Measurements from ENCODE around the gene METRN. TPM values are rescaled to one million over a fixed set of nuclear protein-coding genes. Genes with fewer than 3 reads are reported as not detected.

The METRN gene
- total RNA-seq (10 to 100 TPM; 13.1 to 14.4 TPM), polyA plus RNA-seq (10 to 100 TPM; 22.1 to 40.9 (median 35.8) TPM), total RNA-seq (2.5 to 15.7 (median 9.8) reads per million in 6 experiments)

DNA sequence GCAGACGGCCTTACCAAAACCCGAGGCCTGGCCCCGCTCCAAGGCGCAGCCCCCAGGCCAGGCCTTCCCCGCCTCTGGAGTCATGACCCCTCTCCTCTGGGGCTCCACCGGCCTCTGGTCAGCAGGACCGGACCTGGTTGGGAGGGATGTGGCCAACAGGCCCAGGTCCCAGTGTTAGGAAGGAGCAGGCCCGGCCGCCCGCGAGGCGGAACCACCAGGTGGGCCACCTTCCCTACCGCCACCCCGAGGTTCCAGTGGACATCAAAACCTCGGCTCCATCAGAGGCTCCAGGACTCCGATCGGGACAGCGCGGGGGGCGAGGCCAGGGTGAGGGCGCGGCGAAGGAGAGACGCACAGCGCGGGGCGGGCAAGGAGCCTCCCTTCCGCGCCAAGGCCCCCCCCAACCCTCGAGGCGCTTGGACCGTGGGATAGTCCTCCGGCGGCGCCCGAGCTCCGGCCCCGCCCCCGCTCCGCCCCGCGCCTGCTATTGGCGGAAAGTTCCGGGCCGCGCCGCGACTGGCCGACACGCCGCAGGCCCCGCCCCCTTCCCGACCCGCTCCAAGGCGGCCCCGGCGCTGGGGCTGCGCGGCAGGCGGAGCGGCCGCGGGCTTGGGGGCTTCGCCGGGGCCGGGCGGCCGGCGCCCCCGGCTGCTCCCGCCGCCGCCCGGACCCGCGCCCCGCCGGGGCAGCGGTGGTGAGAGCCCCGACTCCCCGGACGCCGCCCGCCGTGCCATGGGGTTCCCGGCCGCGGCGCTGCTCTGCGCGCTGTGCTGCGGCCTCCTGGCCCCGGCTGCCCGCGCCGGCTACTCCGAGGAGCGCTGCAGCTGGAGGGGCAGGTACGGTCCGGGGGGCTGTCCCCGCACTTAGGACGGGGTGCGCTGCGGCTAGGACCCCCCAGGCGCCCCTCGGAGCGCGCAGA is at the start of gene METRN:
TSS of gene METRN (plus strand) at position 561 of the 919 bp plus-strand sequence. CDS start at position 733, 172 bp downstream.
- POLR2A ChIA-PET = interaction anchor here (1.1 to 21.0 kb wide), 7 partner anchors 14 to 74 kb away, joined by 3 to 411 read pairs (median 6); partner anchors contain the start of genes CCDC78, CHTF18, CIAO3 and HAGHL
- Mint-ChIP-seq H3K27me3 (peaks cover 0 to 14% (median 0%) of the 10 kb centered on the region in 5 donors), H3K4me3 (peak within 1 kb of the TSS; percentile 19 to 83 (median 64)), H3K9me3 (no peaks in the 10 kb centered on the region), H3K27ac (peak within 1 kb of the TSS in 2 of 10 donors; percentile 20 to 52), H3K36me3 (no peaks in the 10 kb centered on the region), H3K4me1 (peaks cover 13 to 35% (median 26%) of the 10 kb centered on the region in 4 donors)
- ATAC-seq (peak; percentile 85 to 89), DNase-seq (peak; percentile 79 to 95 (median 85))

DNA sequence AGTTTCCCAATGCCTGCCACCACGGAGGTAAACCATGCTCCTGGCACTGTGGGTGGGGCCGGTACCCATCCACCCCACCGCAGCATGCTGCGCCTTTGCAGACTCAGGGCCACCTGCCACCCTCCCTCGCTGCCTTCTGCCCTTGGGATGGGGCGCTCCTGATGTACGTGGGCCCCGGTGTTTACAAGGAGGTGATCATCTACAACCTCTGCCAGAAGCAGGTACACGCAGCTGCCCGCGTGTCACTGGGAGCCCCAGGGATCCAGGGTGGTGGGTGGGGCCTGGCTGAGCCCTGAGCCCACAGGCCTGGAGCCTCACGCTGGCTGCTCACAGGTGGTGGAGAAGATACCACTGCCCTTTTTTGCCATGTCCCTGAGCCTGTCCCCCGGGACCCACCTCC is 48.3 kb upstream of the METRN start:
- H3K36me3 Mint-ChIP-seq = peaks cover 0 to 5% (median 0%) of the 10 kb centered on the region in 3 donors
- ATAC-seq (no peak), DNase-seq (no peak)
- H3K9me3 Mint-ChIP-seq = no peaks in the 10 kb centered on the region
- peaks cover 0 to 16% (median 11%) of the 10 kb centered on the region in 4 donors for H3K4me1 Mint-ChIP-seq
- H3K27ac Mint-ChIP-seq = peak overlapping the region in 1 of 10 donors; percentile 58
- no peak overlapping the region for H3K4me3 Mint-ChIP-seq
- H3K27me3 Mint-ChIP-seq = no peaks in the 10 kb centered on the region
- POLR2A ChIA-PET = interaction anchor here (0.8 to 7.9 kb wide), 4 partner anchors 14 to 29 kb away, joined by 4 to 95 read pairs (median 9); partner anchors contain the start of genes JMJD8, STUB1, WDR24 and WDR90

DNA sequence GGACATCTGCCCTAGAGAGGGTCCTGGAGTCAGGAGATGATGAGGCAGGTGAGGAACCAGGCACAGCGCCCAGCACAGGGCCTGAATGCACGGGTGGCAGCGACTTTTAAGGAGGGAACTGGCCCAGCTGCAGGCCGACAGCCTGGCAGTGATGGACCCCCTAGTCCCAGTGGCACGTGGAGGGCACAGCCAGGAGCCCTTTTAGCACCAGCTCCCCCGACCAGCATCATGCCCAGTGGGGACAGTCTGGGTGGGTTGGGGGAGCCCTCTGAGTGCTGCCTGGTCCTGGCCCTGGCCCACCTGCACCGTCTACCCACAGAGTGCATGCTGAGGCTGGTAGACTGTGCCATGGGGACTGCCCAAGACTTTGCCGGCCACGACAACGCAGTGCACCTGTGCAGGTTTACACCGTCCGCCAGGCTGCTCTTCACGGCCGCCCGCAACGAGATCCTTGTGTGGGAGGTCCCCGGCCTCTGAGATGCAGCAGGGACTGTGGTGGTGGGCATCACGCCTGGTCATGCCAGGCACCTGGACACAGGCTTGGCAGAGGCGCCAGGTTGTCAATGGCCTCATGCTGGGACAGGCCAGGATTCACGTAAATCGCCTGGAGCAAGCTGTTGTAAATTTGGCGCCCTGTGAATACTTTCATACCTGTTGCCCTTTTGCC is 47.7 kb upstream of the METRN start:
- ATAC-seq = no peak
- H3K9me3 Mint-ChIP-seq = no peaks in the 10 kb centered on the region
- H3K27me3 Mint-ChIP-seq = no peaks in the 10 kb centered on the region
- peaks cover 0 to 16% (median 11%) of the 10 kb centered on the region in 4 donors for H3K4me1 Mint-ChIP-seq
- peak overlapping the region; percentile 65 to 87 (median 80) for H3K4me3 Mint-ChIP-seq
- H3K27ac Mint-ChIP-seq = peak overlapping the region in 9 of 10 donors; percentile 79 to 96 (median 87)
- POLR2A ChIA-PET = interaction anchor here (0.6 to 7.9 kb wide), 11 partner anchors 10 to 53 kb away, joined by 3 to 95 read pairs (median 4); partner anchors contain the start of genes JMJD8, METTL26, STUB1 and WDR24
- peaks cover 0 to 9% (median 0%) of the 10 kb centered on the region in 3 donors for H3K36me3 Mint-ChIP-seq
- DNase-seq = no peak

DNA sequence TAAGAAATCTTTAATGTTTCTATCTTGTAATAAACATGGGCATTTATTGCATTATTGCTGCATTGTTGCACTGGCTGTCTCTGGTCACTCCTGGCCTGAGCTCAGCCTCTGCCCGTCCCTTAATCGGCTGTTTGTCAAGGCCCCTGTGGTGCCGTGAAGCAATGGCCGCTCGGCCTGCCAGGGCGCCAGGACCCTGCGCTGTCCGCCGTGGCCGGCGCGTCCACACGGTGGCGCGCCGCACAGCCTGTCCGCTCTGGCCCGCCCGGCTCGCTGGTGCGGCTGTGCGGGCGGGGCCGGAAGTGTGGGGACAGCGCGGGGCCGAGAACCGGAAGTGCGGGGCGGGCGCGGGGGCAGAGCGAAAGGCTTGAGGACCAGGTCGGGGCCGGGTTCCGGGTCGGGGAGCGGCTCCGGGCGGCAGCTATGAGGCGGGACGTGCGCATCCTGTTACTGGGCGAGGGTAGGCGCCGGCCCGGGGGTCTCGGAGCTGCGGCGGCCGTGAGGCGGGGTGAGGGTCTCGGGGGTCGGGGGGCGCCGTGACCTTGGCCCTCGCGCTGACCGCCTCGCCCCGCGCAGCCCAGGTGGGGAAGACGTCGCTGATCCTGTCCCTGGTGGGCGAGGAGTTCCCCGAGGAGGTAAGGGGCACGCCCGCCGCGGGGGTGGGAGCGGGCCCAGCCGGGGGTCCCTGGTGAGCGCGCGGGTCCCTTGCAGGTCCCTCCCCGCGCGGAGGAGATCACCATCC is 47.0 kb upstream of the METRN start, which contains the start of gene RHOT2:
TSS of gene RHOT2 (plus strand) at position 353 of the 739 bp plus-strand sequence. CDS start at position 421, 68 bp downstream.
- DNase-seq = peak; percentile 79 to 92 (median 86)
- POLR2A ChIA-PET = interaction anchor here (0.6 to 7.9 kb wide), 11 partner anchors 11 to 71 kb away, joined by 3 to 95 read pairs (median 4); partner anchors contain the start of genes JMJD8, METTL26, STUB1 and WDR24
- Mint-ChIP-seq H3K27me3 (no peaks in the 10 kb centered on the region), H3K9me3 (no peaks in the 10 kb centered on the region), H3K4me3 (peak within 1 kb of the TSS; percentile 65 to 87 (median 80)), H3K4me1 (peaks cover 0 to 17% (median 11%) of the 10 kb centered on the region in 4 donors), H3K27ac (peak within 1 kb of the TSS in 9 of 10 donors; percentile 79 to 96 (median 87)), H3K36me3 (peaks cover 0 to 13% (median 0%) of the 10 kb centered on the region in 3 donors)
- ATAC-seq = peak; percentile 88 to 94

DNA sequence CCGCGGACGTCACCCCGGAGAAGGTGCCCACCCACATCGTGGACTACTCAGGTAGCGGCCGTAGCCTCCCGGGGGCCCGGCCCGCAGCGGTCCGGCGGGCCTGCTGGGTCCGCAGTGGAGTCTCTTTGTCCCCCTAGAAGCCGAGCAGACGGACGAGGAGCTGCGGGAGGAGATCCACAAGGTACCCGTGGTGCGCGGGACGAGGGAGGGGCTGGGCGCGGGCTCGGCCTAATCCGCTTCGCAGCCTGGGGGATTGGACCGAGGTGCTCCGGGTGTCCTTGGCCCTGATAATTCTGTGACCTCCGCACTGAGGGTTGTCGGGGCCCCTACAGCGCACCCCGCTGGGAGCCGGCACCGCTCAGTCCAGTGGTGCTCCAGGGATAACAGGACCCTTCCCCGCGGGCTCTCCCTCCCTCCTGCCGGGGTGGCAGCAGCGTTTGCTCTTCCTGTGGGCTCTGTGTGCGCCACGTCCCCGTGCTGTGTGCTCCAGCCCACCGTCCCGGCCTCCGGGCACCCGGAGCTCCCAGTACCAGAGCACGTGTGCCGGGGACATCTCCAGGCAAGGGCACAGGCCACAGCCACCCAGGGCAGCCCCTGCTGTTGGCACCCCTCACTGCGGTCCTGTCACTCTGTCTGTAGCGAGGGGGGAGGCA is 46.3 kb upstream of the METRN start:
- Mint-ChIP-seq H3K4me1 (peaks cover 0 to 19% (median 10%) of the 10 kb centered on the region in 4 donors), H3K27ac (peak overlapping the region in 6 of 10 donors; percentile 68 to 80 (median 70)), H3K9me3 (no peaks in the 10 kb centered on the region), H3K36me3 (peaks cover 0 to 18% (median 0%) of the 10 kb centered on the region in 3 donors), H3K27me3 (no peaks in the 10 kb centered on the region), H3K4me3 (peak overlapping the region; percentile 56 to 85 (median 76))
- ATAC-seq (peak; percentile 11 to 14), DNase-seq (no peak)
- POLR2A ChIA-PET = interaction anchor here (1.1 to 7.9 kb wide), 8 partner anchors 12 to 71 kb away, joined by 3 to 95 read pairs (median 8); partner anchors contain the start of genes JMJD8, METTL26, STUB1 and WDR24

DNA sequence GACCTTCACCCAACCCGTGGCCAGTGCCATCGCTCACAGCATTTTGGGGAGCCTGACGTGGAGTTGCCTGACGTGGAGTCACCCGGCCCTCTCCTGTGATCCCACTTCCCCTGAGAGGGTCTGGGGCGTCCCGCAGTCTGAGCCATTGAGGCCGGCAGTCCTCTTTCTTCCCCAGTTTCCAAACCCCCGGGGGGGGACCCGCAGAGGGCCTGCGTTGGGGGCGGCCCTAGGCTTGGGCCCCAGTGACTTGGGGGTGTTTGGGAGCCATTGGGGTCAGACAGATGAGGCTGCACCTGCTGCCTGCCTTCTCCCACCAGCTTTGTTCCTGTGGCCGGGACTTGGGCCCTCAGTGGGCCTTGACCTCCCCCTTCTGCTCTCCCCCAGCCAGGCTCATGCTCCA is 45.3 kb upstream of the METRN start:
- Mint-ChIP-seq H3K36me3 (peaks cover 0 to 18% (median 0%) of the 10 kb centered on the region in 3 donors), H3K27ac (peak overlapping the region in 4 of 10 donors; percentile 43 to 75 (median 60)), H3K4me3 (peak overlapping the region in 9 of 10 donors; percentile 11 to 85 (median 39)), H3K27me3 (no peaks in the 10 kb centered on the region), H3K4me1 (peaks cover 1 to 19% (median 10%) of the 10 kb centered on the region in 4 donors), H3K9me3 (no peaks in the 10 kb centered on the region)
- ATAC-seq = no peak
- POLR2A ChIA-PET = interaction anchor here (1.0 to 7.9 kb wide), 3 partner anchors 11 to 33 kb away, joined by 3 to 95 read pairs (median 16); partner anchors contain the start of genes JMJD8, METTL26 and STUB1
- DNase-seq = no peak

DNA sequence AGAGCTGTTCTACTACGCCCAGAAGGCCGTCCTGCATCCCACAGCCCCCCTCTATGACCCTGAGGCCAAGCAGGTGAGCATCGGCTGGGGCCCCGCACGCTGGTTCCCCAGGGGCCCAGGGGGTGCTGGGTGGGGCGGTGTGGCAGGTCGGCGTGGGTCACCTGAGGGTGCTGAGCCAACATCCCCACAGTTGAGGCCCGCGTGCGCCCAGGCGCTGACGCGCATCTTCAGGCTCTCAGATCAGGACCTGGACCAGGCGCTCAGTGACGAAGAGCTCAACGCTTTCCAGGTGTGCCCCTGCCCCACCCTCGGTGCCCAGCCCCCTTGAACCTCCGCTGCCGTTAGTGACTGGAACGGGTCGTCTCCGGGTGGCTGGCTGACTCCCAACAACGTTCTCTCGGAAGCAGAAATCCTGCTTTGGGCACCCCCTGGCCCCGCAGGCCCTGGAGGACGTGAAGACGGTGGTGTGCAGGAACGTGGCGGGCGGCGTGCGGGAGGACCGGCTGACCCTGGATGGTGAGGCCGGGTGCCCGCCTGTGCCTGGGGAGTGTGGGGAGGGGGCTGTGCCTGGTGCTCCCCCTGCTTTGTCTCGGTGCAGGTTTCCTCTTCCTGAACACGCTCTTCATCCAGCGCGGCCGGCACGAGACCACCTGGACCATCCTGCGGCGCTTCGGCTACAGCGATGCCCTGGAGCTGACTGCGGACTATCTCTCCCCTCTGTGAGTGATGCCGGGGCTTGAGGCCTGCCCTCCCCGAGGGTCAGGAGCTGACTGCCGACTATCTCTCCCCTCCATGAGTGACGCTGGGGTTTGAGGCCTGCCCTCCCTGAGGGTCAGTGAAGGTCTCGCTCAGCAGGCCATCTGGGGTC is 44.2 kb upstream of the METRN start:
- Mint-ChIP-seq H3K36me3 (peaks cover 0 to 19% (median 0%) of the 10 kb centered on the region in 3 donors), H3K27me3 (no peaks in the 10 kb centered on the region), H3K27ac (no peak overlapping the region), H3K4me3 (peak overlapping the region in 4 of 10 donors; percentile 18 to 58 (median 48)), H3K4me1 (peaks cover 1 to 26% (median 16%) of the 10 kb centered on the region in 4 donors), H3K9me3 (no peaks in the 10 kb centered on the region)
- POLR2A ChIA-PET = interaction anchor here (0.6 to 7.9 kb wide), 5 partner anchors 10 to 651 kb away, joined by 3 to 95 read pairs (median 4); partner anchors contain the start of genes JMJD8, METTL26, STUB1 and WDR24
- ATAC-seq (no peak), DNase-seq (no peak)

DNA sequence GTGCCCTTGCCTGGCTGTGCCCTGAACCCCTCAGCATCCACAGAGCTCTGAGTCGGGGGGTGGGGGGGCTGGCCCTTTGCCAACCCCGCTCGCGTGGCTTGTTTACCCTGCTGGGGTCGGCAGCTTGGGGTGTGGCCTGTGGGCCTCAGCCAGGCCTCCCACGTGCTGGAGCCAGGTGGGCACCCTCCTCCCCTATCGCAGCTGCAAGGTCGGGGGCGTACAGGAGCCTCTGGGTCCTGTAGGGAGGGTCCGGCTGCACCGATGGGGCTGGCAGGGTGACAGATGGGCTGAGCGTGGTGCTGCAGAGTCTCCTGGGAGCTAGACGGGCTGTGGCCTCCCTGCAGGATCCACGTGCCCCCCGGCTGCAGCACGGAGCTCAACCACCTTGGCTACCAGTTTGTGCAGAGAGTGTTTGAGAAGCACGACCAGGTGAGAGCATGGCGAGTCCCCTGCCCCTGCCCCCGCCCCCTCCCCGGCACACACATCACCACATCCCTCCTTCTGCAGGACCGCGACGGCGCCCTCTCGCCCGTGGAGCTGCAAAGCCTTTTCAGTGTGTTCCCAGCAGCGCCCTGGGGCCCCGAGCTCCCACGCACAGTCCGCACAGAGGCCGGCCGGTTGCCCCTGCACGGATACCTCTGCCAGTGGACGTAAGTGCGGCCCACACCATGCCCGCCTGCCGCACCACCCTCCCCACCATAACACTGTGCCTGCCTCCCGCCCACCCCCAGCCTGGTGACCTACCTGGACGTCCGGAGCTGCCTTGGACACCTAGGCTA is 43.4 kb upstream of the METRN start:
- H3K27ac Mint-ChIP-seq = no peak overlapping the region

DNA sequence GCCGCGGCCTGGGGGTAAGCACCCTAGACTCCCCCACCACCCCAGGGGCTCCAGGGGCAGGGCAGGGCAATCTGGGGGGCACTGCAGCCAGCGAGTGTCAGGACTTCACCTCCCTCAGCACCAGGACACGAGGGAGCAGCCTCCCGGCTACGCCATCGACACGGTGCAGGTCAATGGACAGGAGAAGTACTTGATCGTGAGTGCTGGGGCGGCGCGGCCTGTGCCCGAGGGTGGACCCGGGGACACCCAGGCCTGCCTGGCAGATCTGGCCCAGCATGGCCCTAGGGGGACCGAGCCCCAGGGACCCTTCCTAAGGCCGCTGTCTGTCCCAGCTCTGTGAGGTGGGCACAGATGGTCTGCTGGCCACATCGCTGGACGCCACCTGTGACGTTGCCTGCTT is 42.5 kb upstream of the METRN start:
- POLR2A ChIA-PET = interaction anchor here (1.3 kb wide), 1 partner anchor 23 kb away, joined by 8 read pairs; no protein-coding TSS in a partner anchor
- H3K27me3 Mint-ChIP-seq = peaks cover 0 to 2% (median 0%) of the 10 kb centered on the region in 5 donors

More for the DNA sequence above, 43.4 kb upstream of the METRN start:
- Mint-ChIP-seq H3K9me3 (no peaks in the 10 kb centered on the region), H3K4me1 (peaks cover 1 to 27% (median 16%) of the 10 kb centered on the region in 4 donors), H3K4me3 (peak overlapping the region in 2 of 10 donors; percentile 9 to 58), H3K27me3 (peaks cover 0 to 2% (median 0%) of the 10 kb centered on the region in 5 donors), H3K36me3 (peaks cover 0 to 19% (median 0%) of the 10 kb centered on the region in 3 donors)
- DNase-seq (no peak), ATAC-seq (no peak)
- POLR2A ChIA-PET = interaction anchor here (0.6 to 7.9 kb wide), 3 partner anchors 9 to 650 kb away, joined by 3 to 95 read pairs (median 4); partner anchors contain the start of genes JMJD8, STUB1 and WDR24

More for the DNA sequence above, 42.5 kb upstream of the METRN start:
- DNase-seq (no peak), ATAC-seq (no peak)
- peaks cover 1 to 28% (median 16%) of the 10 kb centered on the region in 4 donors for H3K4me1 Mint-ChIP-seq
- H3K27ac Mint-ChIP-seq = no peak overlapping the region
- no peak overlapping the region for H3K4me3 Mint-ChIP-seq
- H3K9me3 Mint-ChIP-seq = no peaks in the 10 kb centered on the region
- peaks cover 0 to 19% (median 0%) of the 10 kb centered on the region in 3 donors for H3K36me3 Mint-ChIP-seq

Measured in naive thymus-derived CD8-positive, alpha-beta T cell (primary cell).